ENCODE results near the gene CHD3. TPM values are rescaled to one million over a fixed set of nuclear protein-coding genes. Genes with fewer than 3 reads are reported as not detected.
A peak's percentile ranks its signal among the peaks of the same experiment; 100 is the strongest.

The CHD3 gene
- total and polyA plus RNA-seq, 2 donors (not counting 1 experiment from before 2014, with no cell fraction given): 68.1 to 69.1 TPM

DNA sequence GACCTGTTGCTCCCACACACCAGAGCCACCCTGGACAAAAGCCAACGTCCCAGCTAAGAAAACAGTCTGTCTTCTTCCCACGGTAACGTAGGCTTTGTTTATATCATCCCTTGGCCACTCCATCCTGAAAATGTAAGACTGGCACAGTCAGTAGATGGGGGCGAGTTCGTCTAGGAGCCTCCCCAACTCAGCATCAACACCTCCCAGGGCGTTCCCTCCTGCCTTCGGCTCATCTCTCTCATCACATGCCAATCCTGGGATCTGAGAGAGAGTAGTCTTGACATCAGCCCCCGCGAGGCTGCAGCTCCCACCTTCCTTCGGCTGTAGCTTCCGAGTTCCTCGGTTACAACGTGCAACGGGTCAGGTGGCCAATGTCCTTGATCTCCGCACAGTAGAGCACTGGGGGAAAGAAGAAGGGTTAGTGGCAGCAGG, 26.6 kb downstream of the CHD3 start:
- H4K20me1 ChIP-seq (ENCODE audit: control insufficient read depth, insufficient read depth, low read length, poor library complexity, severe bottlenecking): no peaks in the 10 kb centered on the region
- ATAC-seq (ENCODE audit: low read depth) (no peak), DNase-seq (no peak)
- CTCF ChIA-PET: interaction anchor here (0.6 to 16.7 kb wide), 19 partner anchors 16 to 380 kb away, joined by 3 to 284 read pairs (median 4); partner anchors contain the start of genes CNTROB, KCNAB3, SLC25A35 and TRAPPC1
- Mint-ChIP-seq H3K4me1 (peaks cover 24% of the 10 kb centered on the region), H3K27me3 (no peaks in the 10 kb centered on the region), H3K4me3 (peak overlapping the region; percentile 93), H3K27ac (peak overlapping the region; percentile 93), H3K9me3 (ENCODE audit: insufficient read depth) (no peaks in the 10 kb centered on the region)
- no peaks in the 10 kb centered on the region for H3K9me3 ChIP-seq (ENCODE audit: control extremely low read depth in 1 of 3, control insufficient read depth in 2 of 3, insufficient read depth in 1 of 3, low read length in 2 of 3)
- H2AFZ ChIP-seq (ENCODE audit: insufficient read depth, low read depth, low read length, poor library complexity, severe bottlenecking): peak overlapping the region; percentile 98
- WGBS (ENCODE audit: insufficient coverage): 2% methylated on average over 13 of the region's 15 CpGs
- H3K4me2 ChIP-seq (replicated peaks; ENCODE audit: low read depth, low read length, poor library complexity, severe bottlenecking): peak overlapping the region; percentile 94
- peaks cover 2 to 15% of the 10 kb centered on the region in 2 experiments for H3K36me3 ChIP-seq (replicated peaks in 1 of 2; ENCODE audit: control extremely low read depth in 1 of 2, control insufficient read depth in 1 of 2, extremely low read depth in 1 of 2, insufficient read depth in 2 of 2, low read length in 1 of 2)
- H3K27ac ChIP-seq (ENCODE audit: low read length in 2 of 2): peak overlapping the region; percentile 69 to 75
- H3K79me2 ChIP-seq (ENCODE audit: control insufficient read depth, insufficient read depth, low read length): no peaks in the 10 kb centered on the region
- TF ChIP-seq, protein P1, sequence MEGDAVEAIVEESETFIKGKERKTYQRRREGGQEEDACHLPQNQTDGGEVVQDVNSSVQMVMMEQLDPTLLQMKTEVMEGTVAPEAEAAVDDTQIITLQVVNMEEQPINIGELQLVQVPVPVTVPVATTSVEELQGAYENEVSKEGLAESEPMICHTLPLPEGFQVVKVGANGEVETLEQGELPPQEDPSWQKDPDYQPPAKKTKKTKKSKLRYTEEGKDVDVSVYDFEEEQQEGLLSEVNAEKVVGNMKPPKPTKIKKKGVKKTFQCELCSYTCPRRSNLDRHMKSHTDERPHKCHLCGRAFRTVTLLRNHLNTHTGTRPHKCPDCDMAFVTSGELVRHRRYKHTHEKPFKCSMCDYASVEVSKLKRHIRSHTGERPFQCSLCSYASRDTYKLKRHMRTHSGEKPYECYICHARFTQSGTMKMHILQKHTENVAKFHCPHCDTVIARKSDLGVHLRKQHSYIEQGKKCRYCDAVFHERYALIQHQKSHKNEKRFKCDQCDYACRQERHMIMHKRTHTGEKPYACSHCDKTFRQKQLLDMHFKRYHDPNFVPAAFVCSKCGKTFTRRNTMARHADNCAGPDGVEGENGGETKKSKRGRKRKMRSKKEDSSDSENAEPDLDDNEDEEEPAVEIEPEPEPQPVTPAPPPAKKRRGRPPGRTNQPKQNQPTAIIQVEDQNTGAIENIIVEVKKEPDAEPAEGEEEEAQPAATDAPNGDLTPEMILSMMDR (IDR thresholded peaks at IDR 0.05): no peak
- no peak for TF ChIP-seq EZH2 (IDR thresholded peaks at IDR 0.05; ENCODE audit: borderline replicate concordance, insufficient read depth, low read depth, low read length, poor library complexity, severe bottlenecking)
- no peaks in the 10 kb centered on the region for H3K27me3 ChIP-seq (replicated peaks in 1 of 4; ENCODE audit: control extremely low read depth in 1 of 4, control insufficient read depth in 3 of 4, insufficient read depth in 4 of 4, low read length in 3 of 4)
- intact Hi-C loops (cut with micrococcal nuclease): loop anchor here (1.0 to 5.0 kb wide), 3 partner anchors 17 to 58 kb away; partner anchors contain the start of genes CNTROB, CYB5D1, NAA38 and TMEM88
- peak overlapping the region; percentile 84 for H3K9ac ChIP-seq (ENCODE audit: low read length)
- H3K4me1 ChIP-seq (ENCODE audit: control insufficient read depth in 2 of 2, insufficient read depth in 2 of 2, low read length in 2 of 2): peaks cover 16 to 20% of the 10 kb centered on the region in 2 donors
- POLR2A ChIA-PET: interaction anchor here (1.0 to 2.0 kb wide), 6 partner anchors 17 to 333 kb away, joined by 3 to 21 read pairs (median 4); partner anchors contain the start of genes BORCS6, CNTROB, CTC1 and NAA38
- peak overlapping the region; percentile 9 to 81 (median 76) for H3K4me3 ChIP-seq (ENCODE audit: control extremely low read depth in 1 of 5, extremely low read depth in 1 of 5, insufficient read depth in 1 of 5, low read depth in 2 of 5, low read length in 4 of 5)

Data from B cell (primary cell).